GM12872 (cell line): ENCODE measurements around the gene CPXM2.

ENCODE experiments used
- CTCF ChIP-seq: IDR thresholded peaks from 3 replicates; pipeline ENCODE4 v1.5.1; 2011; ENCODE audit warnings: low read depth, mild to moderate bottlenecking, low read length, moderate library complexity; ENCODE audit not compliant: insufficient read depth

CPXM2 gene

GRCh38 chr10:123807444-123808035, 84.1 kb downstream of the CPXM2 start:
- TF ChIP-seq CTCF, result no peak

- no peak for TF ChIP-seq CTCF
These were observed 86.9 kb downstream of the CPXM2 start for GRCh38 chr10:123804716-123805115.

- no peak for TF ChIP-seq CTCF
These were observed 90.8 kb downstream of the CPXM2 start for GRCh38 chr10:123800821-123801220.

GRCh38 chr10:123800289-123800688, 91.3 kb downstream of the CPXM2 start:
- TF ChIP-seq CTCF, result no peak

GRCh38 chr10:123798856-123799255, 92.8 kb downstream of the CPXM2 start:
- TF ChIP-seq CTCF, result no peak

- no peak for TF ChIP-seq CTCF
These were observed 93.8 kb downstream of the CPXM2 start for GRCh38 chr10:123797813-123798212.

- TF ChIP-seq CTCF, result no peak
These were observed 94.9 kb downstream of the CPXM2 start for GRCh38 chr10:123796736-123797135.
